Bronchial epithelial cell (primary cell): ENCODE data around the gene GRIK3. TPM values are rescaled to one million over a fixed set of nuclear protein-coding genes. Genes with fewer than 3 reads are reported as not detected.

Source experiments
- DNase-seq: peaks from one replicate; pipeline ENCODE4 v3.0.0-alpha.2; 2010; ENCODE audit warnings: low read depth
- FAIRE-seq: peaks from 2 replicates; lab custom pipeline; 2011; peaks lifted over from hg19 to GRCh38; lab: Jason Lieb, UNC
- H3K27me3 ChIP-seq: 2 replicates; pipeline ENCODE4 v1.5.1; 2011; ENCODE audit warnings: low read length; ENCODE audit not compliant: control insufficient read depth, insufficient read depth
- H3K36me3 ChIP-seq: 2 replicates; pipeline ENCODE4 v1.5.1; 2011; ENCODE audit warnings: low read length; ENCODE audit not compliant: control insufficient read depth, insufficient read depth
- H3K4me3 ChIP-seq: 2 replicates; pipeline ENCODE4 v1.5.1; 2011; ENCODE audit warnings: mild to moderate bottlenecking, low read depth, low read length, control low read depth
- CTCF ChIP-seq: IDR thresholded peaks from 2 replicates; pipeline ENCODE4 v1.5.1; 2011; ENCODE audit warnings: mild to moderate bottlenecking, moderate library complexity, low read length, control low read depth, inconsistent platforms; ENCODE audit not compliant: insufficient read depth, severe bottlenecking
- total RNA-seq: library from RNA; depleted of rRNA; stranded (reverse); fragments of >200 nt; gene quantifications from 2 replicates; pipeline ENCODE4 v1.2.1, GENCODE V29; 2014

Gene GRIK3
- total RNA-seq, 1 donor from 2014 or later = under 0.01 TPM

DNA sequence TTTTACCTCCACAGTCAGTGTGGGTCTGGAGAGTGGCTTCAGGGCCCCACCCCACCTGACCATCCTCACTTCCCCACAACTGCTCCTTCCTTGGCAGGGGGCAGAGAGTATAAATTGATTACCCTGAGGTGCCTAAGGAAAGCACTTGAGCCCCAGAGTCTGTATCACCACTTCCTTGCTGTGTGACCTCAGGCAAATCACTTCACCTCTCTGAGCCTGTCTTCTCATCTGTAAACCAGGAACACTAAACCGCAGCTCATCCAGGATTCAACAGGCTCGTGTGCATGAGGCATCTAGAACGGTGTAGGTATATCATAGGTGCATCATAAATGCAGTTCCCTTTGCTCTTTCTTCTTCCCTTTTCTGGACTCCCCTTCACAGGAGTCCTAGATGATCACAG, 43.4 kb downstream of the GRIK3 start:
- FAIRE-seq = no peak
- no peak for TF ChIP-seq CTCF
- no peaks in the 10 kb centered on the region for H3K36me3 ChIP-seq
- no peak overlapping the region for H3K4me3 ChIP-seq
- H3K27me3 ChIP-seq = no peaks in the 10 kb centered on the region
- no peak for DNase-seq

DNA sequence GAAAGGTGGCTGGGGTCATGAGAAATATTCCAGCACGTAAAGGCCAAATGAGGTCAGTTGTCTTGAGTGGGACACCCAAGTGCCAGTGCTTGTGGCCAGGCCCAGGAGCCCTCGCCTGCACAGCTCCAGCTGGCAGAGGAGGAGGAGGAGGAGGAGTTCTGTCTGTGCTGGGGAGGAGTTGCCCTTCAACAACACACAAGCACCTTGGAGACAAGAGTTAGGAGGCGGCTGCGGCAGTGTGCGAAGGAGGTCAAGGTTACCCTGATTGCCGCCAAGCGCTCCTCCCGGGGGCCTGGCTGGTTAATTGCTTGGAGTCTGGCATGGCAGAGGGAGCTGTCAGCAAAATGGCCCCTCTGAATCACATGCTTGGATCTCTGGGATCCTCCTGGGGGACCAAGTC, 45.1 kb downstream of the GRIK3 start:
- H3K36me3 ChIP-seq = no peaks in the 10 kb centered on the region
- no peak for DNase-seq
- FAIRE-seq = no peak
- no peaks in the 10 kb centered on the region for H3K27me3 ChIP-seq
- no peak for TF ChIP-seq CTCF
- no peak overlapping the region for H3K4me3 ChIP-seq

DNA sequence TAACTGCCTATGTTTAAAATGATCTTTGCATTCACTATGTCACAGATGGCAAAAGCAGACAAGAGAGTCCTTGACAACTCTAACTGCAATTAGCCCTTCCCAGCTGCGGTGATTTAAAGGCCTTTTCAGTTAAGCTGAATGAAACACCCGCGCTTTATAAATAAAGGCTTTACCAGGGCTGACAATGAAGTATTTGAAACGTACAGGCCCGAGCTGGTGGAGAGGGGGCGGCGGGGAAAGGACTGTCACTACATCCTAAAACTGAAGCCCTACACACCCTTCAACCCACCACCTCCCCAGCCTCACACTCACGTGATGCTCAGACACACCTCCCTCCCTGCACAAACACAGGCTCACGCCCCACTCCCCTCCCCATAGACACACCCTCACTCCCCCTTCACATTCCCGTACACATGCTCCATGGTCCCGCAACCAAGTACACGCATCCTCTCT, 45.5 kb downstream of the GRIK3 start:
- Histone ChIP-seq H3K27me3 (no peaks in the 10 kb centered on the region), H3K36me3 (no peaks in the 10 kb centered on the region), H3K4me3 (no peak overlapping the region)
- FAIRE-seq = no peak
- no peak for TF ChIP-seq CTCF
- no peak for DNase-seq

- no peak for TF ChIP-seq CTCF
- no peaks in the 10 kb centered on the region for H3K27me3 ChIP-seq
- H3K36me3 ChIP-seq = no peaks in the 10 kb centered on the region
- H3K4me3 ChIP-seq = no peak overlapping the region
- DNase-seq (no peak), FAIRE-seq (no peak)
Measured at GRCh38 chr1:36988321-36988720, 46.0 kb downstream of the GRIK3 start.

DNA sequence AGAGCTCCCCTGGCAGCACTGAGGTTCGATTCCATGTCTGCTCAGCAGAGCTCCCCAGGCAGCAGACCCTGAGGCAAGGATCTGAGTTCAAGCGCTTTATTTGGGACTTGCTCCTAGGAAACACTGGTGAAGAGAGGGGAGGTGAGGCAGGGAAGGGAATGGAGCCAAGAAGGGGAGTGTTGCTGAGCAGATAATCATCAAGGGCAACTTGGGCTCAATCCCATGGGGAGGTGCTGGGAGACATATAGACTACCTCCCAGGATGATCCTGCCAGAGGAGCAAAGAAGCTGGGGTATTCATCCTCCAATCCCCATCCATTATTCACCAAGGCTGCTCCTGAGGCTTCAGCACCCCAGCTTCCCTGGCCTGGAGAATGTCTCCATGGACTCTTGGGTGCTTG, 47.0 kb downstream of the GRIK3 start:
- DNase-seq (no peak), FAIRE-seq (no peak)
- TF ChIP-seq CTCF = no peak
- Histone ChIP-seq H3K36me3 (no peaks in the 10 kb centered on the region), H3K4me3 (no peak overlapping the region), H3K27me3 (no peaks in the 10 kb centered on the region)

- DNase-seq (no peak), FAIRE-seq (peak; percentile 7)
- no peak overlapping the region for H3K4me3 ChIP-seq
- no peaks in the 10 kb centered on the region for H3K36me3 ChIP-seq
- H3K27me3 ChIP-seq = no peaks in the 10 kb centered on the region
- no peak for TF ChIP-seq CTCF
Measured at GRCh38 chr1:36986241-36986985, 47.9 kb downstream of the GRIK3 start.
